ENCODE data around the gene NDUFAF2. TPM values are rescaled to one million over a fixed set of nuclear protein-coding genes. Genes with fewer than 3 reads are reported as not detected.

The NDUFAF2 gene
- total RNA-seq, 4 donors from 2014 or later, result 24.0 to 40.1 (median 25.8) TPM

DNA sequence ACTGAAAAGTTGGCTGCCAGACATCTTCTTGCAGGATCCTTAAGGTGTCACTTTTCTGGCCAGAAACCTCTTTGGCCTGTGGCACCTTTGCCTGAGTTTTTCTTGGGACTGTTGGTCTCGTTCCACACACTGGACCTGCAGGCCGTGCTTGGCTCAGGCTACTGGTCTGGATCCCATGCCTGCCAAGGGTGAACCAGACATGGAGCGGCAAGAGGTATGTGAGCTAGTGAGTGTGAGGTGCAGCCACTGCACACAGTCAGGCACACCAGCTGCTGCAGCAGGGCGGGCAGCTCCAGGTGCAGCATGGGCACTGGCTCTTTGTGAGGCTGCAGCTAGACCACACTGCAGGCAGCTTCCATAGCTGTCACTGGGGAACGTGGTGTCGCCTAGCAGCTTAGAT, 47.9 kb downstream of the NDUFAF2 start:
- TF ChIP-seq, protein P1, sequence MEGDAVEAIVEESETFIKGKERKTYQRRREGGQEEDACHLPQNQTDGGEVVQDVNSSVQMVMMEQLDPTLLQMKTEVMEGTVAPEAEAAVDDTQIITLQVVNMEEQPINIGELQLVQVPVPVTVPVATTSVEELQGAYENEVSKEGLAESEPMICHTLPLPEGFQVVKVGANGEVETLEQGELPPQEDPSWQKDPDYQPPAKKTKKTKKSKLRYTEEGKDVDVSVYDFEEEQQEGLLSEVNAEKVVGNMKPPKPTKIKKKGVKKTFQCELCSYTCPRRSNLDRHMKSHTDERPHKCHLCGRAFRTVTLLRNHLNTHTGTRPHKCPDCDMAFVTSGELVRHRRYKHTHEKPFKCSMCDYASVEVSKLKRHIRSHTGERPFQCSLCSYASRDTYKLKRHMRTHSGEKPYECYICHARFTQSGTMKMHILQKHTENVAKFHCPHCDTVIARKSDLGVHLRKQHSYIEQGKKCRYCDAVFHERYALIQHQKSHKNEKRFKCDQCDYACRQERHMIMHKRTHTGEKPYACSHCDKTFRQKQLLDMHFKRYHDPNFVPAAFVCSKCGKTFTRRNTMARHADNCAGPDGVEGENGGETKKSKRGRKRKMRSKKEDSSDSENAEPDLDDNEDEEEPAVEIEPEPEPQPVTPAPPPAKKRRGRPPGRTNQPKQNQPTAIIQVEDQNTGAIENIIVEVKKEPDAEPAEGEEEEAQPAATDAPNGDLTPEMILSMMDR (IDR thresholded peaks at IDR 0.05; ENCODE audit: low read depth), result no peak

GRCh38 chr5:60993425-60993824, 48.4 kb downstream of the NDUFAF2 start:
- TF ChIP-seq, protein P1 (IDR thresholded peaks at IDR 0.05; ENCODE audit: low read depth), result no peak

DNA sequence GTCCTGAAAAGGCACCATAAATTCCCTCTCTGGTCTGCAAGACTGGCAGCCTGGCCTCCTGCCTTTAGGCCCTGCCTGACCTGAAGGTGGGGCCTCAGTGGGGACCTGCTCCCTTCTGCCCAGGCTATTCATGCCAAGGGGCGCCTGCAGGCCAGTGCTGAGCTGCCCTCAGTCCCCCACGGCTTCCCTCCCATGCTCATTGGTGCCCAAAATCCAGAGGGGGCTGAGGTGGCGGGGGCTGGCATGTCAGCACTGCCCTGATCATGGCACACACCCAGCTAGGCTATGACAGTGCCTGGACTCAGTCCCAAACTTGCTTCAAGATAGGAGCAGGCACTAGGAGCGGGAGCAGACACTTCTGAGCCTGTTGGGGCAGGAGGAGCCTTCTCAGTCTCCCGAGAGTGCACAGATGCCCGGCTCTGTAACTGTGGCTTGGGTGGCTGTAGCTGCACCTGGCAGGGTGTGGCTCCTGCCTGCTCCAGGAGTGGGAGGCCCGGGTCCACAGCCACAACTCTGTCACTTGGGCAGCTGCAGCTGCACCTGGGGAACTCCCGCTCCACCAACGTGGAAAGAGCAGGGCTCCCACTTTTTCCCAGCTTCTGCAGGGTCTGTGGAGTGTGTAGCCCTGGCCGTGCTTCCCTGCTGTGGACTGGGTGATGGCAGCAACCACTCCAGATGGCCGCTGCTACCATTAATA, 49.0 kb downstream of the NDUFAF2 start:
- TF ChIP-seq, protein P1 (IDR thresholded peaks at IDR 0.05; ENCODE audit: low read depth), result no peak

DNA sequence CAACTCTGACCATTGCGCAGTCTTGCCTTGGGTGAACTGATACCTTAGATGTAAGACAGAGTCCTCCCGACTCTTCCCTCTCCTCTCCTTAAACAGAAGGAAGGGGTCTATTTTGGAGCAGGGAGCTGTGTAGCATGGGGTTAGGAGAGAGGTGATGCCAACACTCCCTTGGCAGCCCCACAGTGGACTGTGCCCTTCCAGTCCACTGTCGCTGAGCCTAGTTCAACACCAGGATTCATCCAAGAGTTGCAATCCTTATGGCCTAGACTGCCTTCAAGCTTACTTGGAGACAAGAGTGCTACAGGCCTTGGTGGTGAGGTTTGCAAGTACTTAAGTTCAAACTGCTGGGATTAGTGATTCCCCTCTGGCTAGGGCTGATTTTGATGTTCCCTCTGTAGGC, 51.4 kb downstream of the NDUFAF2 start:
- TF ChIP-seq, protein P1 (IDR thresholded peaks at IDR 0.05; ENCODE audit: low read depth), result no peak

DNA sequence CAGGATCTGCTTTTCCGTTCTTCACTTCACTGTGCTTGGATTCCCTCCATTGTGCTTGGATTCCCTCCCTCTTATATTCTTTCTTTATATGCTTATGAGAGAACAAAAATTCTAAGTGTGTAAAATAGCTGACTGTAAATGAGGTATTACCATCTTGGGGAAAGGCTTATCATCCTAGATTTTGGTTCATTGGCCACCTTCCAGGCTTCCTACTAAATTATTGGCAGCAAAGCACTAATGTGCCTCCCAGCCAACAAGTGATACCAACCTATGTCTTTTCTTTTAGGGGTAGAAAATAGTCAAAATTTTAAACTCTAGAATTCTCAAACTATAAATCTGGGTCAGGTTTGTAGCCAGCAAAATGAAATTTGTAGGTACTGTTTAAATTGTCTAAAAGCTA, 52.7 kb downstream of the NDUFAF2 start:
- TF ChIP-seq, protein P1 (IDR thresholded peaks at IDR 0.05; ENCODE audit: low read depth), result no peak

DNA sequence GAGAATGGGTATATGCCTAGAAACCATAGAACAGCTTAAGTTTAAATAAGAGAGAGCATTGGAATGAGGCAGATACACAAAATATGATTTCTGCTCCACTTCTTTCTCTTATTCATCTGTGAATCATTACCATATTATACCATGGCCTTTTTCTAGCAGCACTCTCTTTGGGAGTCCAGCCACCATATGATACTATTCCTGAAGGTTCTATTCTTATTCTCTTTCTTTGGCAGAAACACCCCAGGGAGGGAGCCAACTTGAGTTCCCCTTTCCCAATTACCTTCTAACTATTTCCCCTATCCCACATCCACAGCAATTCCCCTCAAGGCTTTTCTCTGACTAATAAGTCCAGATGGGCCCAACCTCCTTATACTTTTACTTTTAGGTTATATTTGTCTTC, 55.9 kb downstream of the NDUFAF2 start:
- TF ChIP-seq, protein P1 (IDR thresholded peaks at IDR 0.05; ENCODE audit: low read depth), result no peak

- TF ChIP-seq, protein P1 (IDR thresholded peaks at IDR 0.05; ENCODE audit: low read depth), result no peak
These were observed 56.6 kb downstream of the NDUFAF2 start for GRCh38 chr5:61001647-61002046.
